Suprapubic skin (tissue), 4 donors: ENCODE measurements around the gene SYNGR1.

Experiments
- POLR2A ChIP-seq, 2 donors: fragments of 450-650 bp; IDR thresholded peaks; one replicate each; pipeline ENCODE4 v1.6.1; 2017; ENCODE audit warnings: antibody characterized with exemption in 2 of 2, mild to moderate bottlenecking in 2 of 2, moderate library complexity in 2 of 2
- POLR2AphosphoS5 ChIP-seq, 3 donors: sonication (generic); formaldehyde crosslinking; IDR thresholded peaks; one replicate each; pipeline ENCODE4 v1.6.1; 2017; ENCODE audit warnings: antibody characterized with exemption in 3 of 3
- TF ChIP-seq, protein P1 (sequence below), 2 donors: fragments of 200-600 bp in 1 of 2; fragments of 450-650 bp in 1 of 2; sonication (generic) in 1 of 2; IDR thresholded peaks; one replicate each; pipeline ENCODE4 v1.5.1; 2016 to 2019; ENCODE audit warnings: antibody characterized with exemption in 2 of 2, mild to moderate bottlenecking in 1 of 2, moderate library complexity in 1 of 2

GRCh38 chr22:39416319-39416718 is 66.5 kb downstream of the SYNGR1 start:
- TF ChIP-seq POLR2A (IDR thresholded peaks at IDR 0.05), result no peak
- no peak for TF ChIP-seq POLR2AphosphoS5 (IDR thresholded peaks at IDR 0.05)
- TF ChIP-seq, protein P1, sequence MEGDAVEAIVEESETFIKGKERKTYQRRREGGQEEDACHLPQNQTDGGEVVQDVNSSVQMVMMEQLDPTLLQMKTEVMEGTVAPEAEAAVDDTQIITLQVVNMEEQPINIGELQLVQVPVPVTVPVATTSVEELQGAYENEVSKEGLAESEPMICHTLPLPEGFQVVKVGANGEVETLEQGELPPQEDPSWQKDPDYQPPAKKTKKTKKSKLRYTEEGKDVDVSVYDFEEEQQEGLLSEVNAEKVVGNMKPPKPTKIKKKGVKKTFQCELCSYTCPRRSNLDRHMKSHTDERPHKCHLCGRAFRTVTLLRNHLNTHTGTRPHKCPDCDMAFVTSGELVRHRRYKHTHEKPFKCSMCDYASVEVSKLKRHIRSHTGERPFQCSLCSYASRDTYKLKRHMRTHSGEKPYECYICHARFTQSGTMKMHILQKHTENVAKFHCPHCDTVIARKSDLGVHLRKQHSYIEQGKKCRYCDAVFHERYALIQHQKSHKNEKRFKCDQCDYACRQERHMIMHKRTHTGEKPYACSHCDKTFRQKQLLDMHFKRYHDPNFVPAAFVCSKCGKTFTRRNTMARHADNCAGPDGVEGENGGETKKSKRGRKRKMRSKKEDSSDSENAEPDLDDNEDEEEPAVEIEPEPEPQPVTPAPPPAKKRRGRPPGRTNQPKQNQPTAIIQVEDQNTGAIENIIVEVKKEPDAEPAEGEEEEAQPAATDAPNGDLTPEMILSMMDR (IDR thresholded peaks at IDR 0.05), result no peak
